Measurements from ENCODE around the gene SUPT4H1. TPM values are rescaled to one million over a fixed set of nuclear protein-coding genes. Genes with fewer than 3 reads are reported as not detected.

The SUPT4H1 gene
- total and polyA plus RNA-seq, 9 of the 15 experiments (the other 6 are each of a cell fraction or from before 2014, with no cell fraction given) = 62.1 to 320 (median 117) TPM

DNA sequence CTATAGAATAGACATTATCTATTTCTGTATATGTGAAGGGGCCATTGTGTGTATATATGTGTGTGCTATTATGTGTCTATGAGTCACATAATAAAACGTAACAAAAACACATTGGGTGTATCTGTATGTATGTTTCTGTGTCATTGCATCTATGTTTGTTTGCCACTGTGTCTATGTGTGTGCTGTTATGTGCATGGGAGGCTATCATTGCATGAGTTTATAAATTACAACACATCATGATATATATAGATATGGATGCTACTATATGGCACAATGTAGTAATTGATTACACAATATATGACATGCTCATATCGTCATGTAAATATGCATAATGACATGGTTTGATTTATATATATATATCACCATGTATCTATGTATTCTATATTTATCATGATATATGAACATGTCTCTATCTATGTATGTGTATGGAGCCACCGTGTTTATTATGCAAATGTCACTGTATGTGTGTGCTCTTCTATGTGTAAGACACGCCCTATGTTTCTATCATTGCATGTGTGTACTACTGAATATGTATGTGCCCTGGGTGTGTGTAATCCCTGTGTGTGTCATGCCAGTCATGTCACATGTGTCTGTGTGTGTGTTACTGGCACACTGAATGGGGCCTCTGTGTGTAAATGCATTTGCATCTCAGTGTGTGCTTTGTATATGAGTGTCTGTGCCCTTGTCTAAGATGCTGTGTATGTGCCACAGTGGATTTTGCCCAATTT is 22.0 kb downstream of the SUPT4H1 start (continued):
- TF ChIP-seq, protein P1, sequence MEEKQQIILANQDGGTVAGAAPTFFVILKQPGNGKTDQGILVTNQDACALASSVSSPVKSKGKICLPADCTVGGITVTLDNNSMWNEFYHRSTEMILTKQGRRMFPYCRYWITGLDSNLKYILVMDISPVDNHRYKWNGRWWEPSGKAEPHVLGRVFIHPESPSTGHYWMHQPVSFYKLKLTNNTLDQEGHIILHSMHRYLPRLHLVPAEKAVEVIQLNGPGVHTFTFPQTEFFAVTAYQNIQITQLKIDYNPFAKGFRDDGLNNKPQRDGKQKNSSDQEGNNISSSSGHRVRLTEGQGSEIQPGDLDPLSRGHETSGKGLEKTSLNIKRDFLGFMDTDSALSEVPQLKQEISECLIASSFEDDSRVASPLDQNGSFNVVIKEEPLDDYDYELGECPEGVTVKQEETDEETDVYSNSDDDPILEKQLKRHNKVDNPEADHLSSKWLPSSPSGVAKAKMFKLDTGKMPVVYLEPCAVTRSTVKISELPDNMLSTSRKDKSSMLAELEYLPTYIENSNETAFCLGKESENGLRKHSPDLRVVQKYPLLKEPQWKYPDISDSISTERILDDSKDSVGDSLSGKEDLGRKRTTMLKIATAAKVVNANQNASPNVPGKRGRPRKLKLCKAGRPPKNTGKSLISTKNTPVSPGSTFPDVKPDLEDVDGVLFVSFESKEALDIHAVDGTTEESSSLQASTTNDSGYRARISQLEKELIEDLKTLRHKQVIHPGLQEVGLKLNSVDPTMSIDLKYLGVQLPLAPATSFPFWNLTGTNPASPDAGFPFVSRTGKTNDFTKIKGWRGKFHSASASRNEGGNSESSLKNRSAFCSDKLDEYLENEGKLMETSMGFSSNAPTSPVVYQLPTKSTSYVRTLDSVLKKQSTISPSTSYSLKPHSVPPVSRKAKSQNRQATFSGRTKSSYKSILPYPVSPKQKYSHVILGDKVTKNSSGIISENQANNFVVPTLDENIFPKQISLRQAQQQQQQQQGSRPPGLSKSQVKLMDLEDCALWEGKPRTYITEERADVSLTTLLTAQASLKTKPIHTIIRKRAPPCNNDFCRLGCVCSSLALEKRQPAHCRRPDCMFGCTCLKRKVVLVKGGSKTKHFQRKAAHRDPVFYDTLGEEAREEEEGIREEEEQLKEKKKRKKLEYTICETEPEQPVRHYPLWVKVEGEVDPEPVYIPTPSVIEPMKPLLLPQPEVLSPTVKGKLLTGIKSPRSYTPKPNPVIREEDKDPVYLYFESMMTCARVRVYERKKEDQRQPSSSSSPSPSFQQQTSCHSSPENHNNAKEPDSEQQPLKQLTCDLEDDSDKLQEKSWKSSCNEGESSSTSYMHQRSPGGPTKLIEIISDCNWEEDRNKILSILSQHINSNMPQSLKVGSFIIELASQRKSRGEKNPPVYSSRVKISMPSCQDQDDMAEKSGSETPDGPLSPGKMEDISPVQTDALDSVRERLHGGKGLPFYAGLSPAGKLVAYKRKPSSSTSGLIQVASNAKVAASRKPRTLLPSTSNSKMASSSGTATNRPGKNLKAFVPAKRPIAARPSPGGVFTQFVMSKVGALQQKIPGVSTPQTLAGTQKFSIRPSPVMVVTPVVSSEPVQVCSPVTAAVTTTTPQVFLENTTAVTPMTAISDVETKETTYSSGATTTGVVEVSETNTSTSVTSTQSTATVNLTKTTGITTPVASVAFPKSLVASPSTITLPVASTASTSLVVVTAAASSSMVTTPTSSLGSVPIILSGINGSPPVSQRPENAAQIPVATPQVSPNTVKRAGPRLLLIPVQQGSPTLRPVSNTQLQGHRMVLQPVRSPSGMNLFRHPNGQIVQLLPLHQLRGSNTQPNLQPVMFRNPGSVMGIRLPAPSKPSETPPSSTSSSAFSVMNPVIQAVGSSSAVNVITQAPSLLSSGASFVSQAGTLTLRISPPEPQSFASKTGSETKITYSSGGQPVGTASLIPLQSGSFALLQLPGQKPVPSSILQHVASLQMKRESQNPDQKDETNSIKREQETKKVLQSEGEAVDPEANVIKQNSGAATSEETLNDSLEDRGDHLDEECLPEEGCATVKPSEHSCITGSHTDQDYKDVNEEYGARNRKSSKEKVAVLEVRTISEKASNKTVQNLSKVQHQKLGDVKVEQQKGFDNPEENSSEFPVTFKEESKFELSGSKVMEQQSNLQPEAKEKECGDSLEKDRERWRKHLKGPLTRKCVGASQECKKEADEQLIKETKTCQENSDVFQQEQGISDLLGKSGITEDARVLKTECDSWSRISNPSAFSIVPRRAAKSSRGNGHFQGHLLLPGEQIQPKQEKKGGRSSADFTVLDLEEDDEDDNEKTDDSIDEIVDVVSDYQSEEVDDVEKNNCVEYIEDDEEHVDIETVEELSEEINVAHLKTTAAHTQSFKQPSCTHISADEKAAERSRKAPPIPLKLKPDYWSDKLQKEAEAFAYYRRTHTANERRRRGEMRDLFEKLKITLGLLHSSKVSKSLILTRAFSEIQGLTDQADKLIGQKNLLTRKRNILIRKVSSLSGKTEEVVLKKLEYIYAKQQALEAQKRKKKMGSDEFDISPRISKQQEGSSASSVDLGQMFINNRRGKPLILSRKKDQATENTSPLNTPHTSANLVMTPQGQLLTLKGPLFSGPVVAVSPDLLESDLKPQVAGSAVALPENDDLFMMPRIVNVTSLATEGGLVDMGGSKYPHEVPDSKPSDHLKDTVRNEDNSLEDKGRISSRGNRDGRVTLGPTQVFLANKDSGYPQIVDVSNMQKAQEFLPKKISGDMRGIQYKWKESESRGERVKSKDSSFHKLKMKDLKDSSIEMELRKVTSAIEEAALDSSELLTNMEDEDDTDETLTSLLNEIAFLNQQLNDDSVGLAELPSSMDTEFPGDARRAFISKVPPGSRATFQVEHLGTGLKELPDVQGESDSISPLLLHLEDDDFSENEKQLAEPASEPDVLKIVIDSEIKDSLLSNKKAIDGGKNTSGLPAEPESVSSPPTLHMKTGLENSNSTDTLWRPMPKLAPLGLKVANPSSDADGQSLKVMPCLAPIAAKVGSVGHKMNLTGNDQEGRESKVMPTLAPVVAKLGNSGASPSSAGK (IDR thresholded peaks at IDR 0.05) = 0 out of 2 replicates have a peak, but pooled peaks have one; percentile 50
- TF ChIP-seq OTX1 (CRISPR knock-in tag; IDR thresholded peaks at IDR 0.05) = peak; percentile 21; the same call in 1 of the 2 replicates
- peak; percentile 82 for TF ChIP-seq ILF3 (IDR thresholded peaks at IDR 0.05; ENCODE audit: borderline replicate concordance)
- TF ChIP-seq LEF1 (IDR thresholded peaks at IDR 0.05) = peak; percentile 45
- peak; percentile 70; the same call in 1 of the 2 replicates for TF ChIP-seq ZBED1 (IDR thresholded peaks at IDR 0.05)
- TF ChIP-seq, protein P2, sequence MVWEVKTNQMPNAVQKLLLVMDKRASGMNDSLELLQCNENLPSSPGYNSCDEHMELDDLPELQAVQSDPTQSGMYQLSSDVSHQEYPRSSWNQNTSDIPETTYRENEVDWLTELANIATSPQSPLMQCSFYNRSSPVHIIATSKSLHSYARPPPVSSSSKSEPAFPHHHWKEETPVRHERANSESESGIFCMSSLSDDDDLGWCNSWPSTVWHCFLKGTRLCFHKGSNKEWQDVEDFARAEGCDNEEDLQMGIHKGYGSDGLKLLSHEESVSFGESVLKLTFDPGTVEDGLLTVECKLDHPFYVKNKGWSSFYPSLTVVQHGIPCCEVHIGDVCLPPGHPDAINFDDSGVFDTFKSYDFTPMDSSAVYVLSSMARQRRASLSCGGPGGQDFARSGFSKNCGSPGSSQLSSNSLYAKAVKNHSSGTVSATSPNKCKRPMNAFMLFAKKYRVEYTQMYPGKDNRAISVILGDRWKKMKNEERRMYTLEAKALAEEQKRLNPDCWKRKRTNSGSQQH (CRISPR knock-in tag; IDR thresholded peaks at IDR 0.05) = peak; percentile 74; the same call in 1 of the 2 replicates
- TF ChIP-seq, protein P3, sequence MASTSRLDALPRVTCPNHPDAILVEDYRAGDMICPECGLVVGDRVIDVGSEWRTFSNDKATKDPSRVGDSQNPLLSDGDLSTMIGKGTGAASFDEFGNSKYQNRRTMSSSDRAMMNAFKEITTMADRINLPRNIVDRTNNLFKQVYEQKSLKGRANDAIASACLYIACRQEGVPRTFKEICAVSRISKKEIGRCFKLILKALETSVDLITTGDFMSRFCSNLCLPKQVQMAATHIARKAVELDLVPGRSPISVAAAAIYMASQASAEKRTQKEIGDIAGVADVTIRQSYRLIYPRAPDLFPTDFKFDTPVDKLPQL (IDR thresholded peaks at IDR 0.05; ENCODE audit: extremely low read depth, insufficient read length) = no peak
- TF ChIP-seq MXD1 (CRISPR knock-in tag; IDR thresholded peaks at IDR 0.05; ENCODE audit: borderline replicate concordance, poor library complexity, severe bottlenecking) = no peak
- TF ChIP-seq ZNF175 (CRISPR knock-in tag; IDR thresholded peaks at IDR 0.05; ENCODE audit: low read depth) = peak; percentile 37; the same call in 1 of the 2 replicates
- peak; percentile 73; the same call in 1 of the 2 replicates for TF ChIP-seq KAT7 (CRISPR knock-in tag; IDR thresholded peaks at IDR 0.05; ENCODE audit: borderline replicate concordance)
- peak; percentile 84 for TF ChIP-seq PML (IDR thresholded peaks at IDR 0.05; ENCODE audit: low read length)
